Nucleus accumbens (tissue), 56 donors: ENCODE measurements around the gene KDR.

Experiments used
- DNase-seq, 56 donors: peaks; one replicate each; lab custom pipeline; 2025; lab: John Stamatoyannopoulos, UW

The KDR gene

GRCh38 chr4:55125087-55125721 is at the start of gene KDR:
Gene KDR (minus strand): TSS chr4:55125595. CDS start chr4:55125293, 302 bp downstream.
- peak in 11 of 56 donors; percentile 1 to 34 (median 9) for DNase-seq

- DNase-seq: no peak
Measured at GRCh38 chr4:55173580-55173979, 48.2 kb upstream of the KDR start.

GRCh38 chr4:55172694-55173287 is 47.4 kb upstream of the KDR start:
- DNase-seq: no peak

DNA sequence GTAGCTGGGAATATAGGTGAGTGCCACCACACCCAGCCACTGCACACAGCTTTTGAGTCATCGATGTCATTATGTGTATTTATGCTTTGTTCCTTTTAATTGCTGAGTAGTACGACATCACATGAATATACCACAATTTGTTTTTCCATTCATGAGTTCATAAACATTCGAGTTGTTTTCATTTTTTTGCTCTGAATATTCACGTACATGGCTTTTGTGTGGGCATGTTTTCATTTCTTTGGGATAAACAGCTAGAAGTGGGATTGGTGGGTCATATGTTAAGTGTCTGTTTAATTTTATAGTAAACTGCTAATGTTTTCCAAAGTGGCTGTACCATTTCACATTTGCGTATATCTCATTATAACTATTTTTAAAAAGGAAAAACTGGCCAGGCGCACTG is 45.1 kb upstream of the KDR start:
- no peak for DNase-seq

- no peak for DNase-seq
Measured at GRCh38 chr4:55169352-55169961, 44.1 kb upstream of the KDR start.

DNA sequence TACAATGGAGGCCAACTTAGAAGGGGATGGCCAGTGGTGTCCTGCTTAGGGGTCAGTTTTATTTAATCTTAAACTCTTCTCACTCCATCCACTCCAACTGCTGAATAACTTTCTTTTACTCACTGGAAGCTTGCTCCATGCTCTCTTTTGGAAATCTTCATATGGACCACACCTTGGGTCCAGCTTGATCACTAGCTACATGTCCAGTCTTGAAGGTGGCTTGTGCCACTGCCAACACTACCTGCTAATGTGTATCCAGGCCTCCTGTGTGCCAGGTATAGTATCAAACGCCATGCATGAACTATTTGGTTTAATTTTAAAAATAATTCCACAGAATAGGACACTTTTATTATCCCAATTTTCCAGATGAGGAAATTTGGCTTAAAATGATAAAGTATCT is 37.0 kb upstream of the KDR start:
- DNase-seq: no peak

GRCh38 chr4:55161739-55162138 is 36.3 kb upstream of the KDR start:
- no peak for DNase-seq

GRCh38 chr4:55159851-55160250 is 34.5 kb upstream of the KDR start:
- DNase-seq: no peak

DNA sequence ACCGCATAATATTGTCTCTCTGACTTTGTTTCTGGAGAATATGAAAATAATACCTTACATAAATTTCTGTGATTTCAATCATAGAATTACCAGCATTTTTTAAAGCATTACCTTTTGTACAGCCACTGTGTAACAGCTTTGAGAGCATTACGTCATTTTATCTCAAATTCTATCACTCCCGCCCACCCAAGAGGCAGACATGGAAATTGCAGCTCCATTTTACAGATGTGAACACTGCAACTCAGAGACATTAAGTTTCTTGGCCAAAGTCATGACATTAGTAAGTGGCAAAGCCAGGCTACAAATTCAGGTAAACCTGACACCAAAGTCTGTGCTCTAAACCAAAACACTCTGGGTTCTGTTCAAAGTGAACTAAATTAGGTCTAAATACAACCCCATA is 33.6 kb upstream of the KDR start:
- no peak for DNase-seq

GRCh38 chr4:55157559-55158277 is 32.3 kb upstream of the KDR start:
- DNase-seq: no peak

DNA sequence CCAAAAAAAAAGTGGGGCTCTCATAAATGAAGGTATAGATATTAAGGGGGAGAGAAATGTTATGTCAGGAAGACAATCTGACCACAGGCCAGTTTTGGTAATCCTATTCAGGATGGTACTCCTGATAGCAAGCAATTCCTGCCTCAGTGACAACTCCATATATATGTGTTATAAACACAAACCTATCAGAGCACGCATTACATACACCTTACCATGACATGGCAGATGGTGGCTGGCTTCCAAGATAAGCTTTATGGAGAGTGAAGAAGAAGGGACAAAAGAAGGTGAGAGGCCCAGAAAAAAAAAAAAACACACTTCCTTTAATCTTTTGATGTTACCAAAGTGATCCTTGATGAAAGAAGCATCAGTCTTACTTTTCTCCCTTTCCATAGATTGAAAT is 29.5 kb upstream of the KDR start:
- no peak for DNase-seq

DNA sequence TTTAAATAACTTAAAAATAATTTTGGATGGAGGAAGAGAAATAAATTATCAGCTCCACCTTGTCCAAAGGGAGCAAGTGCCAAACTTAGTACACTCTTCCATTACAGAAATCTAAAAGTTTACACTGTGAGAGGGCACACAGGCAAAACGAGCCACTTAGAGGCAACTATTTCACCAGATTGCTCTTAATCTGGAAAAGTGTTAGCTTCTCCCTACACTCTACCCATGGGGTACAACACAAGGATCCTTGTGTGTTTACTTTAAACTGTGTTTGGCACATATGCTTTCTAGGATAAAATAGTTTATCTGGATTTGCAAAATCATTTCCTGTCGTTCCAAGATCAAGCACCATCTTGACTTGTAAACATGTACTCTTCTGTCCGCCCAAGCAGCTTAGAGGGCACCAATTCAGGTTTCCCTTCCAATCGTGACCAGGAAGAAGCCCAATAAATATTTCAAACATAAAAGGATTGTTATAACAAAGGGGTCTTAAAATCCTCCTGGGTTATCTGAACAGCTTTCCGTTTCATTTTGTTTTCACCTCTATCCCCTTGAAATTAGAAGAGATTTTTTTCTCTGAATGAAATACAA is 29.0 kb upstream of the KDR start:
- no peak for DNase-seq

DNA sequence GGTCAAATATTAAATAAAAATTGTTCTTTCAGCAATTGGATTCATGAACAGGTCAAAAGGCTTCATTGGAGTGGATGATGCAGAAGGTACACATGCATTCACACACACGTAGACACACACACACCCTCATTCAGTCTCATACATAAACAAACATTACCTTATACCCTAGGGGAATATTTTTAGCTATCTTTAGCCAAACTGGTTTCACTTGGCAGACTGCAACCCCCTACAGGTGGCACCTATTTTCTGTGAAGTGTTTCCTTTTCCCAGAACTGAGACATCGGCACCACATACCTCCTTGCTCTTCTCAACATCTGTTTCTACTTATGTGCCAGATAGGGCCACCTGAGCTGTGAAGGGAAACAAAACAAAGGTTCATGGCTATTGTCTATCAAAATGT is 18.5 kb upstream of the KDR start:
- DNase-seq: no peak

GRCh38 chr4:55138367-55138766 is 13.0 kb upstream of the KDR start:
- DNase-seq: no peak

DNA sequence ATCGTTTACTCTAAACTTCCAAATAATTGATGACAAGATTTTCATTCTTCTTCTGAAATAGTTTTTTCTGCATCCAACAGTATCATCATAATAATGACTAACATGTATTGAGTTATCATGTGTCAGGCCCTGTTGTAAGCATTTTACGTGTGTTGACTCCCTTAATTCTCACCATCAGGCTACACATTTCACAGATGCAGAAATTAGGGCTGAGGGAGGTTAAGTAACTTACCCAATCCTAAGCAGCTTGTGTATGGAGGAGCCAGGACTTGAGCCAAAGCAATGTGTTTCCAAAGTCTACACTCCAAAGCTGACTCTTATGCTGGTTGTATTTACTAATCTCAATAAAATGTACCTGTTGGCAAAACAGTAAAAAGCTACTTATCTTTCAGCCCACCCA is 11.2 kb upstream of the KDR start:
- no peak for DNase-seq

GRCh38 chr4:55133951-55134350 is 8.6 kb upstream of the KDR start:
- no peak for DNase-seq

GRCh38 chr4:55132775-55133174 is 7.4 kb upstream of the KDR start:
- DNase-seq: no peak

DNA sequence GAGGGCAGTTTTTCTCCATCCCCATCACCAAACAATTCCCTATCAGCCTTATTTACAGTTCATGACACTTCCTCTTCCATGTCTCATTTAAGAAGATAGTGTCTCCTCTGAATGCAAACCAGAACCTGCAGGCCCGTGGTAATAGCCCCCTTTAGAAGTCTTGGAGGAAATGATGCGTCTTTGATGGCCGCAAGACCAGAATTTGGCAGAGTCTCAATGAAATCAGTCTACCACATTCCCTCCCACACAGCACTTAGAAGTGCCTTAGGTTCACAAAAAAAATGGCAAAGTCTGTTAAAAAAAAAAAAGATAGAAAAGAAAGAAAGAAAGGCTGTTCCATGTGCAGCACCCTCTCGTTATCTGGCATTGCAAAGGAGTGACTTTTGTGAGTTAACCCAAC is 2.1 kb upstream of the KDR start:
- no peak for DNase-seq

GRCh38 chr4:55127053-55127452 is 1.7 kb upstream of the KDR start:
- no peak for DNase-seq

- peak in 1 of 56 donors; percentile 6 for DNase-seq
Measured at GRCh38 chr4:55125763-55126541, 557 bp upstream of the KDR start.
